Measurements from ENCODE around the gene C10orf90. TPM values are rescaled to one million over a fixed set of nuclear protein-coding genes. Genes with fewer than 3 reads are reported as not detected.

Gene C10orf90
- total RNA-seq, 1 experiment from 2014 or later = 0.59 TPM

DNA sequence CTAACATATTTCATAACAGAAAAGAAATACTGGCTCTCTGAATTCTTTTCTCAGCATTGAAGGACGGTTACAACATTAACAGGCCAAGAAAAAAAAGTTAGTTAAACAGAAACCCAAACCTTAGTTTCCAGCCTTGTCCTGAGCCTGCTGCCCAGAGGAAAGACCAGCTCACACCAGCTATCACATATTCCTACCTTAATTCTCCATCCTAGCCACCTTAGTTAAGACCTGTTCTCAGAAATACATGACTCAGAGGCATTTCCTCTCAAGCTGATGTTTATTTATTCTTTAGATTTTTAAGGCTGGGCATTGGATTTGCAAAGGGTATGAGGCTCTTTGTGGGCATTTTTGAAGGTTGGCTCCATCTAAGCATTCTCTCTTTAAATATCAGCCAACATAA, 247.9 kb downstream of the C10orf90 start:
- no peak overlapping the region for H3K27ac ChIP-seq
- CTCF ChIA-PET = no interaction called here

DNA sequence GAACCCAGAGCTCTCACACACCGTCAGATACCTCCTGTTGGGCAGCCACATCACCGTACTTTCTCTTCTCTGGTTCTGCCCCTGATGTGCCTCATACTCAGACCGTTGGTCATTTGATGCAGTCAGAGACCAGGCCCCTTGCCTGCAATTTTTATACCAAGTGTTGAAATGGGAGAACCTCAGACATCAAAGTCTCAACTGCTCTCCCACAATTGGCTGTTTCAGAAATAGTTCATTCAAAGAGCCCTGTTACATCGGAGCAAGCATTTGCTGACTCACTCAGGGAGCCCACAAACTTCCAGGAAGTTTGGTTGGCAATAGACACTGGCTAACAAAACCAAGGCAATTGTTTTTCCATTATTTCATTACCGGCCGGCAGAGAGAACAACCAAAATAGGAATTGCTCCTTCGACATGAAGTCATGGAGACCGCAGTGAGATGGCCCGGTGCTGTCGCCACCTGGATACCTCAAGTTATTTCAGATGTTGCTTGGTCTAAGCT, 248.7 kb downstream of the C10orf90 start:
- H3K4me1 ChIP-seq (replicated peaks; ENCODE audit: insufficient read depth) = peaks cover 10% of the 10 kb centered on the region; the same call in 1 of the 2 replicates
- H3K79me2 ChIP-seq (ENCODE audit: low read depth) = no peaks in the 10 kb centered on the region
- no peaks in the 10 kb centered on the region for H3K9me2 ChIP-seq (ENCODE audit: insufficient read depth)
- H3F3A ChIP-seq (ENCODE audit: insufficient read depth, low read depth) = no peaks in the 10 kb centered on the region
- POLR2A ChIA-PET (ENCODE audit: unreplicated experiment) = interaction anchor here (0.6 to 0.7 kb wide), 2 partner anchors 181 to 192 kb away, joined by 3 read pairs; no protein-coding TSS in a partner anchor
- no TSS peak for BruUV-seq (replicated peaks)
- peak; percentile 38 to 46 for DNase-seq
- no peaks in the 10 kb centered on the region for H4K20me1 ChIP-seq (ENCODE audit: insufficient read depth)
- H3K4me2 ChIP-seq = no peak overlapping the region
- H3K4me3 ChIP-seq = no peak overlapping the region
- CTCF ChIA-PET = no interaction called here
- H3K36me3 ChIP-seq (ENCODE audit: low read depth) = no peaks in the 10 kb centered on the region
- no peaks in the 10 kb centered on the region for H3K27me3 ChIP-seq (ENCODE audit: insufficient read depth, low read depth)
- H2AFZ ChIP-seq = no peak overlapping the region
- TF ChIP-seq, protein P1, sequence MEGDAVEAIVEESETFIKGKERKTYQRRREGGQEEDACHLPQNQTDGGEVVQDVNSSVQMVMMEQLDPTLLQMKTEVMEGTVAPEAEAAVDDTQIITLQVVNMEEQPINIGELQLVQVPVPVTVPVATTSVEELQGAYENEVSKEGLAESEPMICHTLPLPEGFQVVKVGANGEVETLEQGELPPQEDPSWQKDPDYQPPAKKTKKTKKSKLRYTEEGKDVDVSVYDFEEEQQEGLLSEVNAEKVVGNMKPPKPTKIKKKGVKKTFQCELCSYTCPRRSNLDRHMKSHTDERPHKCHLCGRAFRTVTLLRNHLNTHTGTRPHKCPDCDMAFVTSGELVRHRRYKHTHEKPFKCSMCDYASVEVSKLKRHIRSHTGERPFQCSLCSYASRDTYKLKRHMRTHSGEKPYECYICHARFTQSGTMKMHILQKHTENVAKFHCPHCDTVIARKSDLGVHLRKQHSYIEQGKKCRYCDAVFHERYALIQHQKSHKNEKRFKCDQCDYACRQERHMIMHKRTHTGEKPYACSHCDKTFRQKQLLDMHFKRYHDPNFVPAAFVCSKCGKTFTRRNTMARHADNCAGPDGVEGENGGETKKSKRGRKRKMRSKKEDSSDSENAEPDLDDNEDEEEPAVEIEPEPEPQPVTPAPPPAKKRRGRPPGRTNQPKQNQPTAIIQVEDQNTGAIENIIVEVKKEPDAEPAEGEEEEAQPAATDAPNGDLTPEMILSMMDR (conservative IDR thresholded peaks at IDR 0.05) = no peak
- no peak for TF ChIP-seq EZH2 (IDR thresholded peaks at IDR 0.05; ENCODE audit: low read depth)
- H3K9me3 ChIP-seq (ENCODE audit: insufficient read depth, low read depth) = peaks cover 6% of the 10 kb centered on the region; the same call in 1 of the 2 replicates
- intact Hi-C loops (cut with micrococcal nuclease; ENCODE audit: unreplicated experiment) = no loop called here
- H3K27ac ChIP-seq = no peak overlapping the region

More for the DNA sequence above, 247.9 kb downstream of the C10orf90 start:
- POLR2A ChIA-PET (ENCODE audit: unreplicated experiment) = interaction anchor here (0.7 kb wide), 1 partner anchor 192 kb away, joined by 3 read pairs; no protein-coding TSS in a partner anchor
- intact Hi-C loops (cut with micrococcal nuclease; ENCODE audit: unreplicated experiment) = no loop called here
- Histone ChIP-seq H2AFZ (no peak overlapping the region), H3K36me3 (ENCODE audit: low read depth) (no peaks in the 10 kb centered on the region), H3K9me3 (ENCODE audit: insufficient read depth, low read depth) (peaks cover 6% of the 10 kb centered on the region; the same call in 1 of the 2 replicates), H3F3A (ENCODE audit: insufficient read depth, low read depth) (no peaks in the 10 kb centered on the region), H3K4me1 (replicated peaks; ENCODE audit: insufficient read depth) (peaks cover 10% of the 10 kb centered on the region; the same call in 1 of the 2 replicates), H3K79me2 (ENCODE audit: low read depth) (no peaks in the 10 kb centered on the region), H3K4me2 (no peak overlapping the region), H3K27me3 (ENCODE audit: insufficient read depth, low read depth) (no peaks in the 10 kb centered on the region), H3K9me2 (ENCODE audit: insufficient read depth) (no peaks in the 10 kb centered on the region), H3K4me3 (no peak overlapping the region), H4K20me1 (ENCODE audit: insufficient read depth) (no peaks in the 10 kb centered on the region)
- no TSS peak for BruUV-seq (replicated peaks)
- no peak for TF ChIP-seq EZH2 (IDR thresholded peaks at IDR 0.05; ENCODE audit: low read depth)
- TF ChIP-seq, protein P1 (conservative IDR thresholded peaks at IDR 0.05) = no peak
- DNase-seq = no peak

DNA sequence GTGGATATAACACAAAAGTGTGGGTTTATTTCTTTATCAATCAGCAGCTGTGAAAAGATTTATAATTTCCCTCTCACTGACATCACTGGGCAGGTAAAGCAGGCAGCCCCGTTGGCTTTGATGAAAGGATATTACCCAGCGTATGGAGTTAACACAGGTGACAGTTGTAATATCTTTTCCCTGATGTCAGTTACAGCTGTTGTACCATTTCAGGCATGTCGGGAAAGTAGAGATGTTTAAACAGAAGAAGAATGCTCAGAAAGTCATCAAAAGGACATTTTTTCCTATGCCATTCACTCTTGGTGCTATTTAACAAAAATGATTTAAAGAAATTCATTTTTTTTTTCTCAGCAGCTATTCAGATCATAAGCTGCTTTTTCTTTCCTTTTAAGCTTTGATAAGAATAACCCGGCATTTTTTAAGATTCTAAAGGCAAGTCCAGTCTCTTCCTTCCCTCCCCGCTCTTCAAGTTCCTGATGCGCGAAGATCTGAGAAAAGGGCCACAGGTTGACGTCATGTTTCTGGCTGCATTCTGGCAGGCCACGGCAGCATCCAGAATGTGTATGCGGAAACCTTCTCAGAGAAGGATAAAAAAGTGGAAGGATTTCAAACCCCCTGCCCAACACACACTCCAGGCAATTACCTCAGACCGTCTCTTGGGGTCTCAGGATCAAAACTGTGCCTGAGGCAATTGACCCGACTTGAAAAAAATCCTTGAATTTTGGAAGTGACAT, 249.8 kb downstream of the C10orf90 start:
- no peak for DNase-seq
- Histone ChIP-seq H3F3A (ENCODE audit: insufficient read depth, low read depth) (no peaks in the 10 kb centered on the region), H3K9me2 (ENCODE audit: insufficient read depth) (no peaks in the 10 kb centered on the region), H3K79me2 (ENCODE audit: low read depth) (no peaks in the 10 kb centered on the region), H2AFZ (no peak overlapping the region), H3K4me1 (replicated peaks; ENCODE audit: insufficient read depth) (peaks cover 10% of the 10 kb centered on the region; the same call in 1 of the 2 replicates), H3K27ac (no peak overlapping the region), H4K20me1 (ENCODE audit: insufficient read depth) (no peaks in the 10 kb centered on the region), H3K4me3 (no peak overlapping the region), H3K4me2 (no peak overlapping the region), H3K9me3 (ENCODE audit: insufficient read depth, low read depth) (peaks cover 6% of the 10 kb centered on the region; the same call in 1 of the 2 replicates), H3K27me3 (ENCODE audit: insufficient read depth, low read depth) (no peaks in the 10 kb centered on the region), H3K36me3 (ENCODE audit: low read depth) (no peaks in the 10 kb centered on the region)
- intact Hi-C loops (cut with micrococcal nuclease; ENCODE audit: unreplicated experiment) = no loop called here
- CTCF ChIA-PET = no interaction called here
- POLR2A ChIA-PET (ENCODE audit: unreplicated experiment) = interaction anchor here (0.6 kb wide), 1 partner anchor 182 kb away, joined by 3 read pairs; no protein-coding TSS in a partner anchor
- no peak for TF ChIP-seq EZH2 (IDR thresholded peaks at IDR 0.05; ENCODE audit: low read depth)
- TF ChIP-seq, protein P1 (conservative IDR thresholded peaks at IDR 0.05) = no peak
- no TSS peak for BruUV-seq (replicated peaks)

Measured in PC-9 (cell line).